ENCODE measurements around the gene GABPB1. TPM values are rescaled to one million over a fixed set of nuclear protein-coding genes. Genes with fewer than 3 reads are reported as not detected.

GABPB1 gene
- total RNA-seq, 2 donors from 2014 or later = 13.6 to 15.7 TPM

- H3K36me3 ChIP-seq = no peaks in the 10 kb centered on the region
- no peak overlapping the region for H3K27ac ChIP-seq
- DNase-seq = no peak
- TF ChIP-seq CTCF (IDR thresholded peaks at IDR 0.05) = no peak
- no peaks in the 10 kb centered on the region for H3K9me3 ChIP-seq
- H3K4me3 ChIP-seq = no peak overlapping the region
- intact Hi-C loops (cut with DNase I) = no loop called here
- H3K9ac ChIP-seq (ENCODE audit: low read depth in 2 of 2, low read length in 2 of 2) = no peak overlapping the region
- H3K4me1 ChIP-seq = no peaks in the 10 kb centered on the region
- H3K27me3 ChIP-seq = no peaks in the 10 kb centered on the region
Measured at GRCh38 chr15:50321680-50322210, 33.3 kb downstream of the GABPB1 start.

GRCh38 chr15:50320504-50320903 is 34.5 kb downstream of the GABPB1 start:
- H3K9me3 ChIP-seq = no peaks in the 10 kb centered on the region
- H3K4me1 ChIP-seq = no peaks in the 10 kb centered on the region
- no peak overlapping the region for H3K27ac ChIP-seq
- no peaks in the 10 kb centered on the region for H3K27me3 ChIP-seq
- H3K9ac ChIP-seq (ENCODE audit: low read depth in 2 of 2, low read length in 2 of 2) = no peak overlapping the region
- H3K36me3 ChIP-seq = no peaks in the 10 kb centered on the region
- H3K4me3 ChIP-seq = no peak overlapping the region
- TF ChIP-seq CTCF (IDR thresholded peaks at IDR 0.05) = no peak
- intact Hi-C loops (cut with DNase I) = no loop called here
- no peak for DNase-seq

GRCh38 chr15:50318697-50319096 is 36.3 kb downstream of the GABPB1 start:
- intact Hi-C loops (cut with DNase I) = loop anchor here (10.0 kb wide), 2 partner anchors 134 to 174 kb away; partner anchors contain the start of gene SLC27A2
- no peaks in the 10 kb centered on the region for H3K27me3 ChIP-seq

GRCh38 chr15:50315814-50316630 is 39.0 kb downstream of the GABPB1 start:
- intact Hi-C loops (cut with DNase I) = loop anchor here (10.0 kb wide), 2 partner anchors 131 to 171 kb away; partner anchors contain the start of gene SLC27A2
- Histone ChIP-seq H3K27me3 (no peaks in the 10 kb centered on the region), H3K4me1 (no peaks in the 10 kb centered on the region), H3K9ac (ENCODE audit: low read depth in 2 of 2, low read length in 2 of 2) (no peak overlapping the region), H3K4me3 (no peak overlapping the region), H3K27ac (no peak overlapping the region), H3K9me3 (no peaks in the 10 kb centered on the region), H3K36me3 (no peaks in the 10 kb centered on the region)
- no peak for DNase-seq
- TF ChIP-seq CTCF (IDR thresholded peaks at IDR 0.05) = peak; percentile 54

More at GRCh38 chr15:50318697-50319096, 36.3 kb downstream of the GABPB1 start:
- TF ChIP-seq CTCF (IDR thresholded peaks at IDR 0.05) = no peak
- Histone ChIP-seq H3K36me3 (no peaks in the 10 kb centered on the region), H3K27ac (no peak overlapping the region), H3K4me1 (no peaks in the 10 kb centered on the region), H3K9ac (ENCODE audit: low read depth in 2 of 2, low read length in 2 of 2) (no peak overlapping the region), H3K9me3 (no peaks in the 10 kb centered on the region), H3K4me3 (no peak overlapping the region)
- DNase-seq = no peak

- no peak overlapping the region for H3K27ac ChIP-seq
- no peaks in the 10 kb centered on the region for H3K27me3 ChIP-seq
- TF ChIP-seq CTCF (IDR thresholded peaks at IDR 0.05) = no peak
- no peak for DNase-seq
- H3K36me3 ChIP-seq = no peaks in the 10 kb centered on the region
- H3K9ac ChIP-seq (ENCODE audit: low read depth in 2 of 2, low read length in 2 of 2) = no peak overlapping the region
- intact Hi-C loops (cut with DNase I) = loop anchor here (10.0 kb wide), 2 partner anchors 128 to 168 kb away; partner anchors contain the start of gene SLC27A2
- H3K4me3 ChIP-seq = no peak overlapping the region
- H3K9me3 ChIP-seq = no peaks in the 10 kb centered on the region
- no peaks in the 10 kb centered on the region for H3K4me1 ChIP-seq
Measured at GRCh38 chr15:50312636-50313035, 42.4 kb downstream of the GABPB1 start.

All from colonic mucosa (tissue), 4 donors.